ENCODE measurements around the gene NASP.
"Not testable (repeated sequence)": the region's sequence is repeated elsewhere in the genome, so short reads cannot be mapped to it uniquely, and the experiment has no call there.

The NASP gene

GRCh38 chr1:45573231-45573804, 10.5 kb upstream of the NASP start:
- DNase-seq: no peak

GRCh38 chr1:45574105-45574626, 9.7 kb upstream of the NASP start:
- no peak for DNase-seq

GRCh38 chr1:45583264-45583665, 576 bp upstream of the NASP start:
- peak; percentile 96 for DNase-seq

GRCh38 chr1:45584351-45585109, 689 bp downstream of the NASP start:
- DNase-seq: peak; percentile 87

- no peak for DNase-seq
Measured at GRCh38 chr1:45585110-45585426, 1.2 kb downstream of the NASP start.

- no peak for DNase-seq
Measured at GRCh38 chr1:45585496-45586075, 1.7 kb downstream of the NASP start.

- DNase-seq: no peak
Measured at GRCh38 chr1:45586769-45587168, 2.9 kb downstream of the NASP start.

- DNase-seq: no peak
Measured at GRCh38 chr1:45589861-45590260, 6.0 kb downstream of the NASP start.

GRCh38 chr1:45594412-45594811, 10.6 kb downstream of the NASP start:
- DNase-seq: no peak

- not testable (repeated sequence) for DNase-seq
Measured at GRCh38 chr1:45596765-45597164, 12.9 kb downstream of the NASP start.

- no peak for DNase-seq
Measured at GRCh38 chr1:45604239-45604638, 20.4 kb downstream of the NASP start.

GRCh38 chr1:45607404-45608074, 23.7 kb downstream of the NASP start:
- no peak for DNase-seq

- no peak for DNase-seq
Measured at GRCh38 chr1:45608175-45609156, 24.6 kb downstream of the NASP start.

- no peak for DNase-seq
Measured at GRCh38 chr1:45610589-45611226, 26.9 kb downstream of the NASP start.

- no peak for DNase-seq
Measured at GRCh38 chr1:45612941-45613579, 29.2 kb downstream of the NASP start.

- DNase-seq: no peak
Measured at GRCh38 chr1:45615885-45616284, 32.0 kb downstream of the NASP start.

- DNase-seq: no peak
Measured at GRCh38 chr1:45617618-45618017, 33.8 kb downstream of the NASP start.

GRCh38 chr1:45619149-45619921, 35.5 kb downstream of the NASP start:
- DNase-seq: no peak

GRCh38 chr1:45620588-45621500, 37.0 kb downstream of the NASP start:
- DNase-seq: no peak

- no peak for DNase-seq
Measured at GRCh38 chr1:45621501-45621836, 37.6 kb downstream of the NASP start.

Data from activated naive CD4-positive, alpha-beta T cell treated with Interleukin-2 at 50 U/mL for 16 hours (primary cell).